HG02938 (cell line): ENCODE measurements around the gene TBRG4.
"Not testable (repeated sequence)": the region's sequence is repeated elsewhere in the genome, so short reads cannot be mapped to it uniquely, and the experiment has no call there.

ENCODE experiments used
- ATAC-seq: cut with Tn5 transposase; IDR thresholded peaks from one replicate; pipeline ENCODE4 v1.9.1; 2021; ENCODE audit warnings: mild to moderate bottlenecking, moderate library complexity; ENCODE audit not compliant: unreplicated experiment

Gene TBRG4

GRCh38 chr7:45111298-45112223 lies at the start of gene TBRG4:
TBRG4 (minus strand) TSS chr7:45111697; CDS start chr7:45109237, 2,460 bp downstream.
- ATAC-seq: peak; percentile 87

GRCh38 chr7:45161138-45161537 lies 49.6 kb upstream of the TBRG4 start:
- no peak for ATAC-seq

GRCh38 chr7:45160417-45160881 lies 49.0 kb upstream of the TBRG4 start:
- ATAC-seq: no peak

GRCh38 chr7:45159296-45159695 lies 47.8 kb upstream of the TBRG4 start:
- ATAC-seq: no peak

- ATAC-seq: no peak
Measured at GRCh38 chr7:45158471-45158870, 47.0 kb upstream of the TBRG4 start.

- no peak for ATAC-seq
Measured at GRCh38 chr7:45157653-45158401, 46.3 kb upstream of the TBRG4 start, which contains the start of gene RAMP3. RAMP3 (plus strand) TSS chr7:45157791; CDS start chr7:45157829, 38 bp downstream.

- ATAC-seq: no peak
Measured at GRCh38 chr7:45157286-45157652, 45.8 kb upstream of the TBRG4 start.

GRCh38 chr7:45156516-45157272 lies 45.2 kb upstream of the TBRG4 start:
- ATAC-seq: no peak

GRCh38 chr7:45155941-45156340 lies 44.4 kb upstream of the TBRG4 start:
- no peak for ATAC-seq

GRCh38 chr7:45155357-45155900 lies 43.9 kb upstream of the TBRG4 start:
- ATAC-seq: no peak

GRCh38 chr7:45153861-45154260 lies 42.4 kb upstream of the TBRG4 start:
- not testable (repeated sequence) for ATAC-seq

GRCh38 chr7:45153233-45153632 lies 41.7 kb upstream of the TBRG4 start:
- no peak for ATAC-seq

- no peak for ATAC-seq
Measured at GRCh38 chr7:45151967-45152366, 40.5 kb upstream of the TBRG4 start.

GRCh38 chr7:45151131-45151684 lies 39.7 kb upstream of the TBRG4 start:
- ATAC-seq: no peak

GRCh38 chr7:45150199-45150598 lies 38.7 kb upstream of the TBRG4 start:
- ATAC-seq: no peak

- no peak for ATAC-seq
Measured at GRCh38 chr7:45149606-45150005, 38.1 kb upstream of the TBRG4 start.

- no peak for ATAC-seq
Measured at GRCh38 chr7:45148653-45148973, 37.1 kb upstream of the TBRG4 start.

GRCh38 chr7:45147858-45148652 lies 36.6 kb upstream of the TBRG4 start:
- no peak for ATAC-seq

- ATAC-seq: no peak
Measured at GRCh38 chr7:45146531-45147379, 35.3 kb upstream of the TBRG4 start.
